HCT116 (cell line): ENCODE data around the gene RABGAP1. TPM values are rescaled to one million over a fixed set of nuclear protein-coding genes. Genes with fewer than 3 reads are reported as not detected.

Experiments
- ATAC-seq: fragments of 200-7000 bp; cut with Tn5 transposase; 2 replicates; pipeline ENCODE4 v1.9.1; 2020; ENCODE audit warnings: mild to moderate bottlenecking, moderate library complexity
- BruUV-seq: library from RNA; stranded (reverse); fragments of 400-500 nt; replicated peaks from 2 replicates; lab custom pipeline; 2021; lab: Mats Ljungman, UMichigan
- CTCF ChIA-PET: fragments of 300-600 bp; sonication (Branson Sonifier 250); formaldehyde crosslinking; loops from one replicate; lab custom pipeline; 2021; ENCODE audit warnings: antibody characterized with exemption; lab: Charles Lee
- POLR2A ChIA-PET: fragments of 300-600, 350-600 bp; sonication (Branson Sonifier 250); formaldehyde crosslinking; loops from one replicate; lab custom pipeline; 2021; ENCODE audit warnings: antibody characterized with exemption; lab: Charles Lee
- RAD21 ChIA-PET, 2 experiments: fragments of 300-600 bp; sonication (Branson Sonifier 250); formaldehyde crosslinking; loops; one replicate each; lab custom pipeline; 2023; ENCODE audit warnings: low total read pairs in 2 of 2; ENCODE audit not compliant: uncharacterized antibody in 2 of 2, unreplicated experiment in 2 of 2, low non-redundant PET in 1 of 2; lab: Charles Lee
- DNase-seq: peaks from one replicate; pipeline ENCODE4 v3.0.0-alpha.2; 2010; ENCODE audit warnings: low read depth, low spot score
- H2AFZ ChIP-seq: fragments of 200-600 bp; shearing (Covaris generic), sonication (generic); 2 replicates; pipeline ENCODE4 v1.6.1; 2017; ENCODE audit warnings: low read depth, mixed run types, mixed read lengths, antibody characterized with exemption, low read length; ENCODE audit not compliant: poor library complexity, severe bottlenecking
- H3K27ac ChIP-seq: 2 replicates; pipeline ENCODE4 v1.5.1; 2012; ENCODE audit warnings: low read depth, low read length
- H3K27me3 ChIP-seq: fragments of 200-600 bp; sonication (generic); 2 replicates; pipeline ENCODE4 v1.6.1; 2016; ENCODE audit warnings: mixed run types, low read length, mixed read lengths; ENCODE audit not compliant: insufficient read depth
- H3K36me3 ChIP-seq, 2 experiments: fragments of 200-500 bp in 1 of 2; fragments of 200-600 bp in 1 of 2; sonication (Bioruptor generic) in 1 of 2; sonication (generic) in 1 of 2; 2 replicates each; pipeline versions ENCODE4 v1.5.1 to v1.6.1; 2014 to 2016; ENCODE audit warnings: low read length in 2 of 2, inconsistent platforms in 1 of 2, mixed read lengths in 1 of 2, mixed run types in 1 of 2; ENCODE audit not compliant: insufficient read depth in 2 of 2, control insufficient read depth in 1 of 2
- H3K4me1 ChIP-seq, 2 experiments: fragments of 200-600 bp in 1 of 2; sonication (generic) in 1 of 2; 2 replicates each; pipeline versions ENCODE4 v1.5.1 to v1.6.1; 2012 to 2017; ENCODE audit warnings: low read length in 2 of 2, inconsistent platforms in 1 of 2, mild to moderate bottlenecking in 1 of 2, mixed read lengths in 1 of 2, mixed run types in 1 of 2, moderate library complexity in 1 of 2; ENCODE audit not compliant: insufficient read depth in 2 of 2, control insufficient read depth in 1 of 2
- H3K4me2 ChIP-seq: fragments of 200-600 bp; sonication (generic); 2 replicates; pipeline ENCODE4 v1.6.1; 2017; ENCODE audit warnings: mixed run types, low read length, mixed read lengths
- H3K4me3 ChIP-seq, 2 experiments: fragments of 200-600 bp in 1 of 2; sonication (generic) in 1 of 2; replicated peaks in 1 of 2; 2 replicates each; pipeline ENCODE4 v1.5.1; 2011 to 2016; ENCODE audit warnings: low read length in 2 of 2, control low read depth in 1 of 2, low read depth in 1 of 2, mild to moderate bottlenecking in 1 of 2, mixed read lengths in 1 of 2, mixed run types in 1 of 2
- H3K79me2 ChIP-seq: fragments of 200-600 bp; sonication (generic); 2 replicates; pipeline ENCODE4 v1.6.1; 2017; ENCODE audit warnings: mild to moderate bottlenecking, mixed run types, low read length, moderate library complexity, mixed read lengths; ENCODE audit not compliant: insufficient read depth
- H3K9ac ChIP-seq: fragments of 200-600 bp; sonication (generic); 2 replicates; pipeline ENCODE4 v1.6.1; 2016; ENCODE audit warnings: low read length, mixed read lengths
- H3K9me2 ChIP-seq: fragments of 200-600 bp; sonication (generic), shearing (Covaris generic); 2 replicates; pipeline ENCODE4 v1.6.1; 2017; ENCODE audit warnings: mixed run types, mild to moderate bottlenecking, moderate library complexity; ENCODE audit not compliant: insufficient read depth
- H3K9me3 ChIP-seq, 2 experiments: fragments of 200-500 bp in 1 of 2; fragments of 200-600 bp in 1 of 2; sonication (Bioruptor generic) in 1 of 2; sonication (generic) in 1 of 2; 2 replicates each; pipeline ENCODE4 v1.6.1; 2014 to 2017; ENCODE audit warnings: low read length in 2 of 2, mixed read lengths in 2 of 2, inconsistent platforms in 1 of 2, low read depth in 1 of 2, mild to moderate bottlenecking in 1 of 2, mixed run types in 1 of 2, moderate library complexity in 1 of 2; ENCODE audit not compliant: control insufficient read depth in 1 of 2, insufficient read depth in 1 of 2
- H4K20me1 ChIP-seq: fragments of 200-600 bp; sonication (generic), shearing (Covaris generic); 2 replicates; pipeline ENCODE4 v1.6.1; 2017; ENCODE audit warnings: mixed run types, mild to moderate bottlenecking, moderate library complexity; ENCODE audit not compliant: insufficient read depth
- CBX3 ChIP-seq: IDR thresholded peaks from 2 replicates; pipeline ENCODE4 v1.6.1; 2012; ENCODE audit warnings: low read depth
- CTCF ChIP-seq, 3 experiments: fragments of 200-600 bp in 1 of 3; sonication (generic) in 1 of 3; IDR thresholded peaks in 2 of 3; conservative IDR thresholded peaks in 1 of 3; 2 replicates each; pipeline ENCODE4 v1.5.1; 2012 to 2017; ENCODE audit warnings: low read depth in 2 of 3, low read length in 2 of 3, antibody characterized with exemption in 1 of 3, borderline replicate concordance in 1 of 3, control low read depth in 1 of 3, mild to moderate bottlenecking in 1 of 3, mixed read lengths in 1 of 3, mixed run types in 1 of 3, moderate library complexity in 1 of 3; ENCODE audit not compliant: insufficient read depth in 1 of 3
- EGR1 ChIP-seq: IDR thresholded peaks from 2 replicates; pipeline ENCODE4 v1.6.1; 2012; ENCODE audit warnings: low read depth
- JUND ChIP-seq: IDR thresholded peaks from 2 replicates; pipeline ENCODE4 v1.6.1; 2012
- MAX ChIP-seq: IDR thresholded peaks from 2 replicates; pipeline ENCODE4 v1.6.1; 2012
- POLR2A ChIP-seq: IDR thresholded peaks from 2 replicates; pipeline ENCODE4 v1.7.0; 2011; ENCODE audit warnings: borderline replicate concordance; ENCODE audit not compliant: insufficient read depth, insufficient read length; ENCODE audit errors: extremely low read depth
- POLR2AphosphoS5 ChIP-seq: IDR thresholded peaks from 2 replicates; pipeline ENCODE4 v1.6.1; 2011; ENCODE audit warnings: mild to moderate bottlenecking, low read depth, low read length, moderate library complexity
- REST ChIP-seq: IDR thresholded peaks from 2 replicates; pipeline ENCODE4 v1.6.1; 2012; ENCODE audit warnings: low read depth
- SIN3A ChIP-seq: IDR thresholded peaks from 2 replicates; pipeline ENCODE4 v1.6.1; 2012; ENCODE audit warnings: low read depth
- SRF ChIP-seq: IDR thresholded peaks from 2 replicates; pipeline ENCODE4 v1.6.1; 2012; ENCODE audit warnings: low read depth
- ZBTB33 ChIP-seq: IDR thresholded peaks from 2 replicates; pipeline ENCODE4 v1.6.1; 2011; ENCODE audit warnings: mild to moderate bottlenecking, low read length, moderate library complexity; ENCODE audit not compliant: insufficient replicate concordance; ENCODE audit errors: extremely low read depth
- ZFX ChIP-seq: fragments of 450-650 bp; IDR thresholded peaks from 2 replicates; pipeline ENCODE4 v1.6.1; 2017
- intact Hi-C: fragments of 100-400 bp; cut with micrococcal nuclease; formaldehyde crosslinking; loops from 2 replicates; pipeline ENCODE4 v1.10.0; 2022
- total RNA-seq: library from RNA; stranded (reverse); gene quantifications from one replicate; pipeline ENCODE4 v1.2.1, GENCODE V29; 2021; ENCODE audit not compliant: unreplicated experiment

The RABGAP1 gene
- total RNA-seq, 1 experiment from 2014 or later, result 29.7 TPM

GRCh38 chr9:123115146-123115913 is 174.5 kb downstream of the RABGAP1 start:
- Histone ChIP-seq H4K20me1 (no peaks in the 10 kb centered on the region), H3K9me2 (no peaks in the 10 kb centered on the region), H3K79me2 (no peaks in the 10 kb centered on the region), H3K9me3 (no peaks in the 10 kb centered on the region), H2AFZ (no peak overlapping the region), H3K4me1 (no peaks in the 10 kb centered on the region), H3K27ac (no peak overlapping the region), H3K36me3 (no peaks in the 10 kb centered on the region), H3K4me3 (no peak overlapping the region), H3K4me2 (no peak overlapping the region), H3K9ac (no peak overlapping the region), H3K27me3 (no peaks in the 10 kb centered on the region)
- DNase-seq (no peak), ATAC-seq (no peak)
- intact Hi-C loops, result no loop called here
- ChIA-PET RAD21 (no interaction called here), CTCF (no interaction called here), POLR2A (no interaction called here)
- no TSS peak for BruUV-seq
- no peak for TF ChIP-seq CTCF (IDR thresholded peaks at IDR 0.05 in 2 of 3, conservative IDR thresholded peaks at IDR 0.05 in 1 of 3; ENCODE audit: borderline replicate concordance in 1 of 3, insufficient read depth in 1 of 3, low read depth in 2 of 3, low read length in 2 of 3)
- TF ChIP-seq SIN3A, result no peak
- TF ChIP-seq ZFX, result no peak
- no peak for TF ChIP-seq CBX3
- no peak for TF ChIP-seq POLR2AphosphoS5
- TF ChIP-seq JUND, result no peak
- TF ChIP-seq POLR2A, result no peak
- TF ChIP-seq MAX, result no peak
- TF ChIP-seq SRF, result no peak
- no peak for TF ChIP-seq EGR1
- no peak for TF ChIP-seq ZBTB33
- TF ChIP-seq REST, result no peak
